Hepatocyte (in vitro differentiated cells): ENCODE data around the gene FAM20A. TPM values are rescaled to one million over a fixed set of nuclear protein-coding genes. Genes with fewer than 3 reads are reported as not detected.
"Not testable (repeated sequence)": the region's sequence is repeated elsewhere in the genome, so short reads cannot be mapped to it uniquely, and the experiment has no call there.

Experiments
- DNase-seq: peaks from one replicate; pipeline ENCODE4 v3.0.0-alpha.2; 2016; ENCODE audit warnings: low spot score
- H2AFZ ChIP-seq: fragments of 200-600 bp; sonication (generic); 2 replicates; pipeline ENCODE4 v1.6.0; 2016; ENCODE audit warnings: antibody characterized with exemption, mild to moderate bottlenecking
- H3K27ac ChIP-seq: fragments of 200-600 bp; sonication (generic); 2 replicates; pipeline ENCODE4 v1.5.1; 2016; ENCODE audit warnings: mild to moderate bottlenecking
- H3K27me3 ChIP-seq: fragments of 200-600 bp; sonication (generic); 2 replicates; pipeline ENCODE4 v1.6.1; 2016
- H3K36me3 ChIP-seq: fragments of 200-600 bp; sonication (generic); replicated peaks from 2 replicates; pipeline ENCODE4 v1.5.1; 2016; ENCODE audit warnings: low read depth; ENCODE audit not compliant: insufficient read depth
- H3K4me1 ChIP-seq: fragments of 200-600 bp; sonication (generic); 2 replicates; pipeline ENCODE4 v1.5.1; 2016; ENCODE audit warnings: mild to moderate bottlenecking, moderate library complexity; ENCODE audit not compliant: insufficient read depth
- H3K4me2 ChIP-seq: fragments of 200-600 bp; sonication (generic); 2 replicates; pipeline ENCODE4 v1.6.0; 2016
- H3K4me3 ChIP-seq: fragments of 200-600 bp; sonication (generic); 2 replicates; pipeline ENCODE4 v1.5.1; 2016; ENCODE audit warnings: mild to moderate bottlenecking
- H3K79me2 ChIP-seq: fragments of 200-600 bp; sonication (generic); 2 replicates; pipeline ENCODE4 v1.6.0; 2017; ENCODE audit warnings: mild to moderate bottlenecking
- H3K9me2 ChIP-seq: fragments of 200-600 bp; sonication (generic); replicated peaks from 2 replicates; pipeline ENCODE4 v1.6.0; 2017; ENCODE audit warnings: mild to moderate bottlenecking; ENCODE audit not compliant: insufficient read depth
- H3K9me3 ChIP-seq: fragments of 200-600 bp; sonication (generic); 2 replicates; pipeline ENCODE4 v1.5.1; 2016; ENCODE audit warnings: low read depth, mild to moderate bottlenecking
- H4K20me1 ChIP-seq: fragments of 200-600 bp; sonication (generic); 2 replicates; pipeline ENCODE4 v1.6.0; 2016; ENCODE audit warnings: mild to moderate bottlenecking; ENCODE audit not compliant: insufficient read depth, poor library complexity, severe bottlenecking
- CTCF ChIP-seq: fragments of 200-600 bp; sonication (generic); IDR thresholded peaks from 2 replicates; pipeline ENCODE4 v1.5.1; 2016; ENCODE audit warnings: antibody characterized with exemption, mild to moderate bottlenecking; ENCODE audit not compliant: poor library complexity
- EZH2 ChIP-seq: fragments of 200-600 bp; sonication (generic); IDR thresholded peaks from 2 replicates; pipeline ENCODE4 v1.6.1; 2016; ENCODE audit warnings: antibody characterized with exemption, mild to moderate bottlenecking, borderline replicate concordance
- EZH2phosphoT487 ChIP-seq: fragments of 200-600 bp; sonication (generic); IDR thresholded peaks from one replicate; pipeline ENCODE4 v1.6.1; 2018; ENCODE audit warnings: antibody characterized with exemption, mild to moderate bottlenecking, low read depth, moderate library complexity; ENCODE audit not compliant: unreplicated experiment, severe bottlenecking
- WGBS: methylation state at CpG from one replicate; pipeline ENCODE4 v1.1.6; 2016; ENCODE audit warnings: low lambda C conversion rate; ENCODE audit errors: missing lambda C conversion rate; 5-methylcytosine and 5-hydroxymethylcytosine counted together
- polyA plus RNA-seq: library from polyadenylated mRNA; unstranded; fragments of >200 nt; fragmentation: Nextera tagmentation; extraction: Ambion mirVana; gene quantifications from 2 replicates; pipeline ENCODE4 v1.2.1, GENCODE V29; 2016
- total RNA-seq: library from RNA; depleted of rRNA; stranded (reverse); fragments of >200 nt; gene quantifications from 2 replicates; pipeline ENCODE4 v1.2.3, GENCODE V29; 2014

The FAM20A gene
- total and polyA plus RNA-seq, 2 experiments from 2014 or later = 19.9 to 39.7 TPM

GRCh38 chr17:68587026-68587425 lies 14.1 kb downstream of the FAM20A start:
- H3K4me2 ChIP-seq = no peak overlapping the region
- 98% methylated on average over 5 of the region's 5 CpGs for WGBS
- H3K79me2 ChIP-seq = no peaks in the 10 kb centered on the region
- TF ChIP-seq EZH2 (no peak), CTCF (no peak), EZH2phosphoT487 (no peak)
- peaks cover 10% of the 10 kb centered on the region for H3K4me1 ChIP-seq
- no peaks in the 10 kb centered on the region for H3K27me3 ChIP-seq
- DNase-seq = no peak
- no peaks in the 10 kb centered on the region for H4K20me1 ChIP-seq
- no peaks in the 10 kb centered on the region for H3K9me2 ChIP-seq
- no peak overlapping the region for H3K4me3 ChIP-seq
- H3K27ac ChIP-seq = no peak overlapping the region
- no peaks in the 10 kb centered on the region for H3K36me3 ChIP-seq
- H3K9me3 ChIP-seq = no peaks in the 10 kb centered on the region
- H2AFZ ChIP-seq = no peak overlapping the region

- WGBS = 49% methylated on average over 4 of the region's 4 CpGs
- H4K20me1 ChIP-seq = no peaks in the 10 kb centered on the region
Observed at GRCh38 chr17:68585643-68586042, 15.5 kb downstream of the FAM20A start.

GRCh38 chr17:68584581-68585303 lies 16.4 kb downstream of the FAM20A start:
- Histone ChIP-seq H3K4me3 (no peak overlapping the region), H3K4me1 (peaks cover 8% of the 10 kb centered on the region), H2AFZ (no peak overlapping the region), H4K20me1 (no peaks in the 10 kb centered on the region), H3K36me3 (no peaks in the 10 kb centered on the region), H3K27ac (no peak overlapping the region), H3K4me2 (no peak overlapping the region), H3K9me3 (no peaks in the 10 kb centered on the region), H3K9me2 (no peaks in the 10 kb centered on the region), H3K27me3 (no peaks in the 10 kb centered on the region), H3K79me2 (no peaks in the 10 kb centered on the region)
- no peak for TF ChIP-seq EZH2phosphoT487
- TF ChIP-seq CTCF = no peak
- no peak for TF ChIP-seq EZH2
- WGBS = 61% methylated on average over 5 of the region's 5 CpGs
- DNase-seq = no peak

More at GRCh38 chr17:68585643-68586042, 15.5 kb downstream of the FAM20A start:
- no peak for TF ChIP-seq EZH2phosphoT487
- no peak for TF ChIP-seq EZH2
- TF ChIP-seq CTCF = no peak
- Histone ChIP-seq H3K27me3 (no peaks in the 10 kb centered on the region), H3K9me2 (no peaks in the 10 kb centered on the region), H3K9me3 (no peaks in the 10 kb centered on the region), H3K36me3 (no peaks in the 10 kb centered on the region), H3K4me2 (no peak overlapping the region), H3K4me3 (no peak overlapping the region), H3K27ac (no peak overlapping the region), H3K4me1 (peaks cover 8% of the 10 kb centered on the region), H3K79me2 (no peaks in the 10 kb centered on the region), H2AFZ (no peak overlapping the region)
- no peak for DNase-seq

- not testable (repeated sequence) for H3K9me2 ChIP-seq, H3K4me2 ChIP-seq, H3K27ac ChIP-seq, H3K36me3 ChIP-seq, H3K4me3 ChIP-seq, H3K4me1 ChIP-seq, H3K27me3 ChIP-seq, H2AFZ ChIP-seq, H4K20me1 ChIP-seq, DNase-seq, H3K9me3 ChIP-seq, H3K79me2 ChIP-seq
- WGBS = 78% methylated on average over 6 of the region's 6 CpGs
Observed at GRCh38 chr17:68582867-68583266, 18.3 kb downstream of the FAM20A start.
